CD4-positive, CD25-positive, alpha-beta regulatory T cell (primary cell): ENCODE data around the gene TPSG1. TPM values are rescaled to one million over a fixed set of nuclear protein-coding genes. Genes with fewer than 3 reads are reported as not detected.

ENCODE experiments used
- polyA plus RNA-seq, 4 donors: library from polyadenylated mRNA; unstranded; fragments of 300-500 nt; fragmentation: Illumina TruSeq; gene quantifications; one replicate each; pipeline ENCODE4 v1.2.3, GENCODE V29; 2021
- total RNA-seq: library from RNA; stranded (reverse); gene quantifications from one replicate; pipeline ENCODE4 v1.2.3, GENCODE V29; 2022

The TPSG1 gene
- total and polyA plus RNA-seq, 5 donors from 2014 or later, result not detected

Other genes starting within 250 kb of the TPSG1 start
- 1.1 TPM for gene SOX8, start 243.5 kb downstream of the TPSG1 start, total RNA-seq
- gene SOX8, start 243.5 kb downstream of the TPSG1 start, polyA plus RNA-seq, result under 1 TPM; 0.16 to 0.53 (median 0.24) TPM
- not detected for gene SSTR5, start 152.5 kb downstream of the TPSG1 start, total RNA-seq
- not detected for gene SSTR5, start 152.5 kb downstream of the TPSG1 start, polyA plus RNA-seq
- not detected for gene C1QTNF8, start 129.0 kb downstream of the TPSG1 start, total RNA-seq
- gene C1QTNF8, start 129.0 kb downstream of the TPSG1 start, polyA plus RNA-seq, result not detected
- 4.2 TPM for gene CACNA1H, start 72.2 kb downstream of the TPSG1 start, total RNA-seq
- gene CACNA1H, start 72.2 kb downstream of the TPSG1 start, polyA plus RNA-seq, result under 1 TPM in 3 of 4 donors, not detected in 1; 0.37 to 0.63 (median 0.38) TPM
- not detected for gene TPSB2, start 4.9 kb upstream of the TPSG1 start, total RNA-seq
- not detected for gene TPSB2, start 4.9 kb upstream of the TPSG1 start, polyA plus RNA-seq
- gene TPSAB1, start 15.4 kb upstream of the TPSG1 start, total RNA-seq, result not detected
- gene TPSAB1, start 15.4 kb upstream of the TPSG1 start, polyA plus RNA-seq, result not detected
- not detected for gene TPSD1, start 30.8 kb upstream of the TPSG1 start, total RNA-seq
- gene TPSD1, start 30.8 kb upstream of the TPSG1 start, polyA plus RNA-seq, result not detected
- 205 TPM for gene UBE2I, start 84.4 kb upstream of the TPSG1 start, total RNA-seq
- 100 to 1,000 TPM in 1 of 4 donors, 10 to 100 TPM in 3; 75.5 to 124 (median 89.6) TPM for gene UBE2I, start 84.4 kb upstream of the TPSG1 start, polyA plus RNA-seq
- 3.1 TPM for gene BAIAP3, start 108.4 kb upstream of the TPSG1 start, total RNA-seq
- gene BAIAP3, start 108.4 kb upstream of the TPSG1 start, polyA plus RNA-seq, result under 1 TPM; 0.11 to 0.79 (median 0.27) TPM
- gene TSR3, start 126.6 kb upstream of the TPSG1 start, total RNA-seq, result 31.5 TPM
- gene TSR3, start 126.6 kb upstream of the TPSG1 start, polyA plus RNA-seq, result 100 to 1,000 TPM in 1 of 4 donors, 10 to 100 TPM in 3; 81.1 to 103 (median 94.1) TPM
- 44.1 TPM for gene GNPTG, start 126.7 kb upstream of the TPSG1 start, total RNA-seq
- gene GNPTG, start 126.7 kb upstream of the TPSG1 start, polyA plus RNA-seq, result 10 to 100 TPM; 43.2 to 51.3 (median 46.3) TPM
- 94.3 TPM for gene UNKL, start 189.4 kb upstream of the TPSG1 start, total RNA-seq
- gene UNKL, start 189.4 kb upstream of the TPSG1 start, polyA plus RNA-seq, result 1 to 10 TPM; 6.3 to 9.6 (median 8.1) TPM
- gene UQCC4, start 195.5 kb upstream of the TPSG1 start, total RNA-seq, result 6.6 TPM
- 10 to 100 TPM; 35.0 to 39.6 (median 36.8) TPM for gene UQCC4, start 195.5 kb upstream of the TPSG1 start, polyA plus RNA-seq
- not detected for gene PERCC1, start 205.8 kb upstream of the TPSG1 start, total RNA-seq
- not detected for gene PERCC1, start 205.8 kb upstream of the TPSG1 start, polyA plus RNA-seq
- gene CCDC154, start 219.3 kb upstream of the TPSG1 start, total RNA-seq, result 2.6 TPM
- not detected for gene CCDC154, start 219.3 kb upstream of the TPSG1 start, polyA plus RNA-seq
- gene CLCN7, start 249.8 kb upstream of the TPSG1 start, total RNA-seq, result 104 TPM
- gene CLCN7, start 249.8 kb upstream of the TPSG1 start, polyA plus RNA-seq, result 10 to 100 TPM; 22.0 to 24.9 (median 23.5) TPM